Measurements from ENCODE around the gene MXI1. TPM values are rescaled to one million over a fixed set of nuclear protein-coding genes. Genes with fewer than 3 reads are reported as not detected.

Gene MXI1
- total RNA-seq, 4 donors from 2014 or later: 58.2 to 100 (median 82.2) TPM

DNA sequence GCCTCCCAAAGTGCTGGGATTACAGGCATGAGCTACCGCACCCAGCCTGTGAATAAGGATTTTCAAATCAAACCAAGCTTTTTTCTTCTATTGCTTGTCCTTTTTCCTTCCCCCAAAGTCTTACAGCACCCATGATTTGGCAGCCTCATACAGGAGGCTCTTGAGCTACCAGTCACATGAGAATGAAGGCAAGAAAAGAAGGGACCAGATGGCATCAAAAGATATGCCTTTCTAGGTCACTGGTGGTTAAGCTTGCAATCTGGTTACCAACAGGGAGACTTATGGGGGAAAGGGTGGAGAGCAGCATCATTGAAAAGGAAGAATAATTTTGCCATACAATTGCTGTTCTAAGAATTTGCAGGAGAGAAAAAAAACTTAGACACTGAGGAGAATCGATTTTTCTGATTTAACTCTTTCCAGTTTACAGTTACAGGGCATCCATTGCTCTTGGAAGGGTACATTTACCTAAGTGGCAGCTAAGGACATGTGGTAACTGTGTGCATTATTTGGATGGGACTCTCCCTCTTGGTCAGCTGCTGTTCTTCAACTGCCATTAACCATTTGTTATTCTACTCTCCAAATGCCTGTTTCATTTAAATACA, 67.8 kb downstream of the MXI1 start:
- TF ChIP-seq, protein P1, sequence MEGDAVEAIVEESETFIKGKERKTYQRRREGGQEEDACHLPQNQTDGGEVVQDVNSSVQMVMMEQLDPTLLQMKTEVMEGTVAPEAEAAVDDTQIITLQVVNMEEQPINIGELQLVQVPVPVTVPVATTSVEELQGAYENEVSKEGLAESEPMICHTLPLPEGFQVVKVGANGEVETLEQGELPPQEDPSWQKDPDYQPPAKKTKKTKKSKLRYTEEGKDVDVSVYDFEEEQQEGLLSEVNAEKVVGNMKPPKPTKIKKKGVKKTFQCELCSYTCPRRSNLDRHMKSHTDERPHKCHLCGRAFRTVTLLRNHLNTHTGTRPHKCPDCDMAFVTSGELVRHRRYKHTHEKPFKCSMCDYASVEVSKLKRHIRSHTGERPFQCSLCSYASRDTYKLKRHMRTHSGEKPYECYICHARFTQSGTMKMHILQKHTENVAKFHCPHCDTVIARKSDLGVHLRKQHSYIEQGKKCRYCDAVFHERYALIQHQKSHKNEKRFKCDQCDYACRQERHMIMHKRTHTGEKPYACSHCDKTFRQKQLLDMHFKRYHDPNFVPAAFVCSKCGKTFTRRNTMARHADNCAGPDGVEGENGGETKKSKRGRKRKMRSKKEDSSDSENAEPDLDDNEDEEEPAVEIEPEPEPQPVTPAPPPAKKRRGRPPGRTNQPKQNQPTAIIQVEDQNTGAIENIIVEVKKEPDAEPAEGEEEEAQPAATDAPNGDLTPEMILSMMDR (IDR thresholded peaks at IDR 0.05; ENCODE audit: low read depth): no peak

DNA sequence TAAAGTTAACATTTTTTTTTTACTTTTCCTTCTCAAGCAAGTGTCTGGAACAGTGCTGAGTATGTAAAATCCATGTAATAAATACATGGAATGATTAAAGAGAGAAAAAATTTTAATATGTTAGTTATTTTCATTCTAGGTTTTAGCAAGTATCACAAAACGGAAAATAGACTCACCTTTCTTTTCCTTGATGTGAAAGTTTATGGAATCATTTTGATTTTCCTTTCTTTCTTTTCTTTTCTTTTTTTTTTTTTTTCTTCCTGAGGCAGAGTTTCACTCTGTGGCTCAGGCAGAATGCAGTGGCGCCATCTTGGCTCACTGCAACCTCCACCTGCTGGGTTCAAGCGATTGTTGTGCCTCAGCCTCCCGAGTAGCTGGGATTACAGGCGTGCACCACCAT, 69.2 kb downstream of the MXI1 start:
- TF ChIP-seq, protein P1 (IDR thresholded peaks at IDR 0.05; ENCODE audit: low read depth): no peak

DNA sequence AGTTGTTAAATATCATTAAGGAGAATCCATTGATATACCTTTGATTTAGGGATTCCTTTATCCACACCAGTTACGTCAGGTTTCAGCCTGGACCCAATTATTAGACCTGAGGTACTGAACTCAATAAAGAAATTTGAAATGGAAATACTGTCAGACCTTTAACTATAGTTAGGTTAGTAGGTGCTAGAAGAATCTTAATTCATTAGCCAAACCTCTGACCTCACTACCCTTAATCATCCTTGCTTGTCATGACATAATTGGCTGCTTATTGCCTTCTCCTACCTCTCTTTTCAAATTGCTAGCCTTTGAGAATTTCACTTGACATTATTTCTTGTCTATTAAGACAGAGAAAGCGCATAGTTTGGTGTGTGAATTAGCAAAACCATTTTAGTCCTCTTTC, 70.2 kb downstream of the MXI1 start:
- TF ChIP-seq, protein P1 (IDR thresholded peaks at IDR 0.05; ENCODE audit: low read depth): no peak

DNA sequence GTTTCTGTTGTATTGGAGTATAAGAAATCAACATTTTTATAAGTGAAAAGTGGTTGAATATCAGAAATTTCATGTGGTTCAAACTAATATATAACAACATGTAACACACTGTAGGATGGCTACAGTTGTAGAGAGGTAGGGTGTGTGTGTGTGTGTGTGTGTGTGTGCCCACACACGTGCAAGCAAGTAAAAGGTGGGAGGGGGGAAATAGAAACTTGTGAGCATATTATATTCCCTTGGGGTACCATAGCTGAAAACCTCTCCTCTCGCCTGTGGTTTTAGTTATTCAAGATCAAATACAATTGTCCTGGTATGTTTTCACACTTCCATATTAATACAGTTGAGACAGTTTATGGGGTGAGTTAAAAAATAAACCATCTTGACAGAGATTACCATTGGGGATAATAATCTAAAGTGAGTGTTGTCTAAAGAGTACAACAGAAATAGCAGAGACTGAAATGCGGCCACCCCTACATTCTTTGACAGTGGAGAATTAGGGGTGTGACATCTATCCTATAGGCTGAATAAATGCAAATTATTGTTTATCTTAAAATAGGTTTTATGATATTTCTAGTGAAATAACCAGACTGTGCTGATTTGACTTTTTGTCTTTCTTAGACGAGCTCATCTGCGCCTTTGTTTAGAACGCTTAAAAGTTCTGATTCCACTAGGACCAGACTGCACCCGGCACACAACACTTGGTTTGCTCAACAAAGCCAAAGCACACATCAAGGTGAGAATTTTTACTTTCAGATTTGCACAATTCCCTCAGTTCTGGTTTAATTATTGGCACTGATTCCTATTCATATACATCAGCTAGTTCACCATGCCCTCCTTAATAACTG, 71.4 kb downstream of the MXI1 start:
- TF ChIP-seq, protein P1 (IDR thresholded peaks at IDR 0.05; ENCODE audit: low read depth): no peak

DNA sequence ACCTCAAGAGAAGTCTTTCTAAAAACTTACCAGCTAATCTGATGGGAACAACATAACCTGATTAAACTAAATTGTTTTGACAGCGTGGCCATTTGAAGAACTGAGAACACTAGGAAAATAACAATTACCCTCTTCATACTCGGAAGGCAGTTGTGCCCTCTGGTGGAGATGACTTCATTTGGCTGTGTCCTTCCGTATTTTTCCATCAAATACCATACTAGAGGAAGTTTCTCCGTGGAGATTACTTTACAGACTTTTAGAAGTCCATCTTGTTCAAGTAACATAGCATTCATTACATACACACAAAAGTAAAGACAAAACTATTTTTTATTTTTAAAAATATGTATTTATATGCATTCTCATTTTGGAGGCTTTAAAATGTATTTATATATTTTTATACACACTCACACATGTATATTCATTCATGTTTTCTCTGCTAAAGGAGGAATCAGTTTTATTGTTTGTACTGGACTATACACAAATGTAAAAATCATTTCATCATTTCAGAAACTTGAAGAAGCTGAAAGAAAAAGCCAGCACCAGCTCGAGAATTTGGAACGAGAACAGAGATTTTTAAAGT, 72.1 kb downstream of the MXI1 start:
- TF ChIP-seq, protein P1 (IDR thresholded peaks at IDR 0.05; ENCODE audit: low read depth): no peak

DNA sequence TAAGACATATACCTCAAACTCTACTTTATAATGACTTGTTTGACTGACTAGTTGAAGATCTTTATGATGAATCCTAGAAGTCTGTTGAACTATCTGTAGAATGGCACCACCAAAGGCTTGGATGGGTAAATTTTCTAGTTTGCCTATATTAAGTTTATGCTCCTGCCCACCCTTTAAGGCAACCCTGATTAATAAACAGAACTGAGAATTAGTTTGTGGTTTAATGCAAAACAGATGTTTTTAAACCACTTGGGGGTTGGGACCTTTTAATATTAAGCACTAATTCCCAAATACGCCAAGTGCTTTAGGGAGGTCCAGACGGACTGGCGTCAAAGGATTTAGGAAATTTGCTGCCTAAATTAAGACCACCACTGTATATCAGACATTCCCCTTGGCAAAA, 76.9 kb downstream of the MXI1 start:
- TF ChIP-seq, protein P1 (IDR thresholded peaks at IDR 0.05; ENCODE audit: low read depth): no peak

DNA sequence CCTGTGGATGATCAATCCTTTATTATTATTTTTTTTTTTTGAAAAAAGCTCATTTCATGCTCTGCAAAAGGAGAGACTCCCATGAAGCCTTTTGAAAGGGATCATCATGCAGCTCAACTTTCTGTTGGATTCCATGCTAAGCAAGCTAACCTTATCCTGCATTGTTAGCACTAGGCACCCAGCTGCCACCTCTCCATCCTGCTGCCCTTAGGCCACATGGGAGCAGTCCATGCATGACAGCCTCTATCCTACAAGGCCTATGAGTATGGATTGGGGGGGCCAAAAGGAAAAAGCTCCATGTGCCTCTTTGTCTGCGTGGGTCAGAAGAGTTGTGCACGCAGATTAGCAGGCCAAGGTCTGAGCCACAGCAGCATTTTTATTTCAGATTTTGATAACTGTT, 78.1 kb downstream of the MXI1 start:
- TF ChIP-seq, protein P1 (IDR thresholded peaks at IDR 0.05; ENCODE audit: low read depth): no peak
